ENCODE results near the gene RHBG.

Gene RHBG

GRCh38 chr1:156385534-156386031 is 16.6 kb downstream of the RHBG start:
- peak; percentile 32 to 45 for DNase-seq (ENCODE audit: extremely low read depth in 1 of 2, low read depth in 1 of 2)

GRCh38 chr1:156386134-156386901 is 17.3 kb downstream of the RHBG start:
- no peak for DNase-seq (ENCODE audit: extremely low read depth in 1 of 2, low read depth in 1 of 2)

- no peak for DNase-seq (ENCODE audit: extremely low read depth in 1 of 2, low read depth in 1 of 2)
These were observed 18.2 kb downstream of the RHBG start for GRCh38 chr1:156386949-156387869.

- no peak for DNase-seq (ENCODE audit: extremely low read depth in 1 of 2, low read depth in 1 of 2)
These were observed 18.8 kb downstream of the RHBG start for GRCh38 chr1:156387870-156388173.

GRCh38 chr1:156388174-156389137 is 19.4 kb downstream of the RHBG start:
- no peak for DNase-seq (ENCODE audit: extremely low read depth in 1 of 2, low read depth in 1 of 2)

GRCh38 chr1:156389311-156389710 is 20.3 kb downstream of the RHBG start:
- no peak for DNase-seq (ENCODE audit: extremely low read depth in 1 of 2, low read depth in 1 of 2)

GRCh38 chr1:156390469-156391365 is 21.7 kb downstream of the RHBG start:
- DNase-seq (ENCODE audit: extremely low read depth in 1 of 2, low read depth in 1 of 2), result no peak

- no peak for DNase-seq (ENCODE audit: extremely low read depth in 1 of 2, low read depth in 1 of 2)
These were observed 22.3 kb downstream of the RHBG start for GRCh38 chr1:156391366-156391677.

GRCh38 chr1:156391701-156392100 is 22.7 kb downstream of the RHBG start:
- no peak for DNase-seq (ENCODE audit: extremely low read depth in 1 of 2, low read depth in 1 of 2)

- DNase-seq (ENCODE audit: extremely low read depth in 1 of 2, low read depth in 1 of 2), result no peak
These were observed 23.4 kb downstream of the RHBG start for GRCh38 chr1:156392452-156392853.

GRCh38 chr1:156393095-156393494 is 24.1 kb downstream of the RHBG start:
- DNase-seq (ENCODE audit: extremely low read depth in 1 of 2, low read depth in 1 of 2), result no peak

- no peak for DNase-seq (ENCODE audit: extremely low read depth in 1 of 2, low read depth in 1 of 2)
These were observed 25.1 kb downstream of the RHBG start for GRCh38 chr1:156394082-156394481.

GRCh38 chr1:156394835-156395461 is 25.9 kb downstream of the RHBG start:
- no peak for DNase-seq (ENCODE audit: extremely low read depth in 1 of 2, low read depth in 1 of 2)

GRCh38 chr1:156399355-156400125 is 30.5 kb downstream of the RHBG start:
- DNase-seq (ENCODE audit: extremely low read depth in 1 of 2, low read depth in 1 of 2), result no peak

GRCh38 chr1:156400191-156400935 is 31.4 kb downstream of the RHBG start:
- no peak for DNase-seq (ENCODE audit: extremely low read depth in 1 of 2, low read depth in 1 of 2)

GRCh38 chr1:156401041-156401574 is 32.1 kb downstream of the RHBG start:
- DNase-seq (ENCODE audit: extremely low read depth in 1 of 2, low read depth in 1 of 2), result no peak

GRCh38 chr1:156401681-156402081 is 32.7 kb downstream of the RHBG start:
- no peak for DNase-seq (ENCODE audit: extremely low read depth in 1 of 2, low read depth in 1 of 2)

Data from stimulated activated CD8-positive, alpha-beta memory T cell treated with anti-CD3 and anti-CD28 coated beads, Interleukin-7, amount 100 ng/mL, for 48 hours (primary cell).